Smooth muscle cell (in vitro differentiated cells): ENCODE measurements around the gene MSLN. TPM values are rescaled to one million over a fixed set of nuclear protein-coding genes. Genes with fewer than 3 reads are reported as not detected.

ENCODE experiments used
- DNase-seq: peaks from one replicate; lab custom pipeline; 2025; ENCODE audit not compliant: unreplicated experiment; lab: John Stamatoyannopoulos, UW
- H2AFZ ChIP-seq: fragments of 200-600 bp; sonication (generic); 2 replicates; pipeline ENCODE4 v1.6.0; 2016; ENCODE audit warnings: antibody characterized with exemption, low read depth, mild to moderate bottlenecking
- H3F3A ChIP-seq: fragments of 200-600 bp; sonication (generic); 2 replicates; pipeline ENCODE4 v1.6.0; 2017; ENCODE audit warnings: antibody characterized with exemption, low read depth
- H3K27ac ChIP-seq: fragments of 200-600 bp; sonication (generic); 2 replicates; pipeline ENCODE4 v1.5.1; 2016; ENCODE audit warnings: low read depth, mild to moderate bottlenecking
- H3K27me3 ChIP-seq: fragments of 200-600 bp; sonication (generic); 2 replicates; pipeline ENCODE4 v1.6.1; 2016; ENCODE audit warnings: low read depth, mild to moderate bottlenecking
- H3K36me3 ChIP-seq: fragments of 200-600 bp; sonication (generic); 2 replicates; pipeline ENCODE4 v1.5.1; 2016; ENCODE audit warnings: low read depth
- H3K4me1 ChIP-seq: fragments of 200-600 bp; sonication (generic); 2 replicates; pipeline ENCODE4 v1.5.1; 2016; ENCODE audit warnings: low read depth
- H3K4me2 ChIP-seq: fragments of 200-600 bp; sonication (generic); 2 replicates; pipeline ENCODE4 v1.6.0; 2016; ENCODE audit warnings: mild to moderate bottlenecking
- H3K4me3 ChIP-seq: fragments of 200-600 bp; sonication (generic); 2 replicates; pipeline ENCODE4 v1.5.1; 2016; ENCODE audit warnings: mild to moderate bottlenecking
- H3K79me2 ChIP-seq: fragments of 200-600 bp; sonication (generic); 2 replicates; pipeline ENCODE4 v1.6.0; 2016; ENCODE audit warnings: low read depth, mild to moderate bottlenecking
- H3K9ac ChIP-seq: fragments of 200-600 bp; sonication (generic); 2 replicates; pipeline ENCODE4 v1.6.0; 2016; ENCODE audit warnings: low read depth
- H3K9me3 ChIP-seq: fragments of 200-600 bp; sonication (generic); replicated peaks from 2 replicates; pipeline ENCODE4 v1.5.1; 2016; ENCODE audit warnings: low read depth
- H4K20me1 ChIP-seq: fragments of 200-600 bp; sonication (generic); 2 replicates; pipeline ENCODE4 v1.6.0; 2016; ENCODE audit warnings: low read depth
- WGBS: methylation state at CpG from one replicate; pipeline ENCODE4 v1.1.7; 2016; ENCODE audit warnings: low lambda C conversion rate; 5-methylcytosine and 5-hydroxymethylcytosine counted together
- polyA plus RNA-seq: library from polyadenylated mRNA; unstranded; fragments of >200 nt; fragmentation: Nextera tagmentation; extraction: Ambion mirVana; gene quantifications from 2 replicates; pipeline ENCODE4 v1.2.1, GENCODE V29; 2016
- total RNA-seq: library from RNA; depleted of rRNA; stranded (reverse); fragments of >200 nt; gene quantifications from 2 replicates; pipeline ENCODE4 v1.2.3, GENCODE V29; 2014
- TF ChIP-seq, protein P1 (sequence below): fragments of 200-600 bp; sonication (generic); IDR thresholded peaks from 2 replicates; pipeline ENCODE4 v1.5.1; 2017; ENCODE audit warnings: borderline replicate concordance, mild to moderate bottlenecking, antibody characterized with exemption; ENCODE audit not compliant: insufficient read depth, poor library complexity, severe bottlenecking

Gene MSLN
- total and polyA plus RNA-seq, 2 experiments from 2014 or later: 0.26 to 3.7 TPM

DNA sequence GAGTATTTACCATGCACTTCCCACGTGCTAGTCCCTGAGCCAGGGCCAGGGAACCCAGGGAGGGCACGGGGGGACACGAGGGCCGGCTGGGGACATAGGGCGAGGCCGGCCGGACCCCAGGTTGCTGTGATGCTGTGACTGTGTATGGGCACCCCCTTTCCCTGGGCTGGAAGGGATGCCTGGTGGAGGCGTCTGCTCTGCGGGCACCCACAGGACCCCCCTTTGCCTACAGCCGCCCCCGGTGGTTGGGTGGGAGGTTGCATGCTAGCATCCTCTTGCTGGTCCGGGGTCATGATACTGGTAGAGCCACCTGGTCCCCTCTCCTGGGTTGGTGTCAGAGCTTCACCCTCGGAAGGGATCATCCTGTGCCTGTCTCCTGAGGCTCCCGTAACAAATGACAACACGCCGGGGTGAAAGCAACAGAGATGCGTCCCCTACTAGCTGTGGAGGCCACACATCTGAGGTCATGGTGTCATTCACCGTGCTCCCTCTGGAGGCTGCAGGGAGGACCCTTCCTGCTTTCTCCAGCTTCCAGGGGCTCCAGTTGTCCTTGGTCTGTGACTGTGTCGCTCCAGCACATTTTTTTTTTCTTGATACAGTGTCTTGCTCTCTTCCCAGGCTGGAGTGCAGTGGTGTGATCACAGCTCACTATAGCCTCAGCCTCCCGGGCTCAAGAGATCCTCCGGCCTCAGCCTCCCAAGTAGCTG, 16.6 kb upstream of the MSLN start:
- TF ChIP-seq, protein P1, sequence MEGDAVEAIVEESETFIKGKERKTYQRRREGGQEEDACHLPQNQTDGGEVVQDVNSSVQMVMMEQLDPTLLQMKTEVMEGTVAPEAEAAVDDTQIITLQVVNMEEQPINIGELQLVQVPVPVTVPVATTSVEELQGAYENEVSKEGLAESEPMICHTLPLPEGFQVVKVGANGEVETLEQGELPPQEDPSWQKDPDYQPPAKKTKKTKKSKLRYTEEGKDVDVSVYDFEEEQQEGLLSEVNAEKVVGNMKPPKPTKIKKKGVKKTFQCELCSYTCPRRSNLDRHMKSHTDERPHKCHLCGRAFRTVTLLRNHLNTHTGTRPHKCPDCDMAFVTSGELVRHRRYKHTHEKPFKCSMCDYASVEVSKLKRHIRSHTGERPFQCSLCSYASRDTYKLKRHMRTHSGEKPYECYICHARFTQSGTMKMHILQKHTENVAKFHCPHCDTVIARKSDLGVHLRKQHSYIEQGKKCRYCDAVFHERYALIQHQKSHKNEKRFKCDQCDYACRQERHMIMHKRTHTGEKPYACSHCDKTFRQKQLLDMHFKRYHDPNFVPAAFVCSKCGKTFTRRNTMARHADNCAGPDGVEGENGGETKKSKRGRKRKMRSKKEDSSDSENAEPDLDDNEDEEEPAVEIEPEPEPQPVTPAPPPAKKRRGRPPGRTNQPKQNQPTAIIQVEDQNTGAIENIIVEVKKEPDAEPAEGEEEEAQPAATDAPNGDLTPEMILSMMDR: peak; percentile 16
- no peaks in the 10 kb centered on the region for H3F3A ChIP-seq
- WGBS: 91% methylated on average over 21 of the region's 21 CpGs

DNA sequence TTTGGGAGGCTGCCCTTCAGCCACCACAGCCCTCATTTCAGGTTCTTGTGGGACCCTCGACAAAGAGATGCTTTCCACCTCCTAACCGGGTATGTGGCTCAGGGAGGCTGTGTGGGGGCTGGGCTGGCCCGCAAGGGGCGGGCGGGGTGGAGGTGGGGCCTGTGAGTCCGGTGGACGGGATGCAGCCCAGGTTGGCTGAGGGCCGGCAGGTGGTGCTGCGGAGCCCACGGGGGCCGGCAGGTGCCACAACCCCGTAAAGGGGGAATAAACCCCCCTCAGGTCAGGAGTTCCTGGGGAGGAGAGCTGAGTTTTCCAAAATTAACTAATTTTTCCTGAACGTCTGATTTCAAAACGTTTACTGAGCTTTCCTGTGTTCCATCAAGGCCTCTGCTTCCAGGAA, 14.8 kb upstream of the MSLN start:
- Histone ChIP-seq H3K9ac (no peak overlapping the region), H3K4me3 (no peak overlapping the region), H4K20me1 (no peaks in the 10 kb centered on the region), H3K4me1 (no peaks in the 10 kb centered on the region), H3K27ac (no peak overlapping the region), H3K79me2 (no peaks in the 10 kb centered on the region), H3K36me3 (no peaks in the 10 kb centered on the region), H3F3A (no peaks in the 10 kb centered on the region), H2AFZ (no peak overlapping the region), H3K27me3 (no peaks in the 10 kb centered on the region), H3K4me2 (no peak overlapping the region), H3K9me3 (no peaks in the 10 kb centered on the region)
- TF ChIP-seq, protein P1: peak; percentile 42
- no peak for DNase-seq
- WGBS: 8% methylated on average over 13 of the region's 14 CpGs

More for the DNA sequence above, 16.6 kb upstream of the MSLN start:
- Histone ChIP-seq H3K4me2 (no peak overlapping the region), H3K27ac (no peak overlapping the region), H3K4me3 (no peak overlapping the region), H3K79me2 (no peaks in the 10 kb centered on the region), H3K27me3 (no peaks in the 10 kb centered on the region), H2AFZ (no peak overlapping the region), H3K9me3 (no peaks in the 10 kb centered on the region), H3K4me1 (peaks cover 5% of the 10 kb centered on the region), H3K36me3 (no peaks in the 10 kb centered on the region), H3K9ac (no peak overlapping the region), H4K20me1 (no peaks in the 10 kb centered on the region)
- no peak for DNase-seq

DNA sequence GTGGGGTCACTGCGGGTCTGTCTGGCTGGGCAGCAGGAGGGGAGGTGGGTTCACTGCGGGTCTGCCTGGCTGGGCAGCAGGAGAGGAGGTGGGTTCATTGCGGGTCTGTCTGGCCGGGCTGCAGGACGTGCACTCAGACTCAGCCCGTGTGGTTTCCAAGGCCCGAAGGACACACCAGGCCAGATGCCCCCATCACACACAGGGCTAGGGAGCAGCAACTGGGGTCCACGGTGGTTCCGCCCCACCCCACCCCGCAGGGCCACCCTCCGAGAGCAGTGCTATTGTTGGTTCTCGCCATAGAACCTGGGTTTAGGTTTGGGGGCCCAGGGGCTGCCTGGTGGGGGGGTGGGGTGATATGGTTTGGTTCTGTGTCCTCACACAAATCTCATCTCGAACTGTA, 13.9 kb upstream of the MSLN start:
- no peaks in the 10 kb centered on the region for H3K36me3 ChIP-seq
- no peak overlapping the region for H3K4me2 ChIP-seq
- no peak overlapping the region for H3K9ac ChIP-seq
- H3F3A ChIP-seq: no peaks in the 10 kb centered on the region
- no peak overlapping the region for H2AFZ ChIP-seq
- TF ChIP-seq, protein P1: no peak
- no peaks in the 10 kb centered on the region for H3K4me1 ChIP-seq
- no peaks in the 10 kb centered on the region for H4K20me1 ChIP-seq
- no peaks in the 10 kb centered on the region for H3K9me3 ChIP-seq
- 96% methylated on average over 7 of the region's 13 CpGs for WGBS
- no peak for DNase-seq
- no peak overlapping the region for H3K27ac ChIP-seq
- no peak overlapping the region for H3K4me3 ChIP-seq
- no peaks in the 10 kb centered on the region for H3K27me3 ChIP-seq
- no peaks in the 10 kb centered on the region for H3K79me2 ChIP-seq
